SK-N-SH treated with all-trans-retinoic acid at 6 μM for 48 hours (cell line): Measurements from ENCODE around the gene FAAH.

Experiments
- ARNTL ChIP-seq: fragments of 450-650 bp; formaldehyde crosslinking; IDR thresholded peaks from 2 replicates; pipeline ENCODE4 v1.5.0; 2020; ENCODE audit warnings: low read depth, mild to moderate bottlenecking, moderate library complexity, borderline replicate concordance
- BACH2 ChIP-seq: fragments of 250-450 bp; sonication (Bioruptor Pico); IDR thresholded peaks from 2 replicates; pipeline ENCODE4 v1.9.0; 2021; ENCODE audit warnings: mild to moderate bottlenecking, borderline replicate concordance
- CSDC2 ChIP-seq: fragments of 250-450 bp; sonication (Bioruptor Pico); IDR thresholded peaks from 2 replicates; pipeline ENCODE4 v1.5.0; 2020; ENCODE audit warnings: mild to moderate bottlenecking, moderate library complexity
- ISL1 ChIP-seq: fragments of 250-450 bp; sonication (Bioruptor Pico); IDR thresholded peaks from 2 replicates; pipeline ENCODE4 v2.1.2; 2022; ENCODE audit warnings: mild to moderate bottlenecking, moderate library complexity
- OSR1 ChIP-seq: fragments of 250-450 bp; sonication (Bioruptor Pico); IDR thresholded peaks from 2 replicates; pipeline ENCODE4 v1.8.0; 2022; ENCODE audit warnings: moderate library complexity, mild to moderate bottlenecking, inconsistent platforms
- TOX ChIP-seq: fragments of 250-450 bp; sonication (Bioruptor Pico); IDR thresholded peaks from 2 replicates; pipeline ENCODE4 v1.8.0; 2021; ENCODE audit warnings: mild to moderate bottlenecking, moderate library complexity, borderline replicate concordance
- ZC3H10 ChIP-seq: fragments of 250-450 bp; sonication (Bioruptor Pico); IDR thresholded peaks from 2 replicates; pipeline ENCODE4 v1.5.1; 2021; ENCODE audit warnings: mild to moderate bottlenecking, moderate library complexity
- ZFP30 ChIP-seq: fragments of 450-650 bp; formaldehyde crosslinking; IDR thresholded peaks from 2 replicates; pipeline ENCODE4 v1.5.0; 2022; ENCODE audit warnings: mild to moderate bottlenecking, moderate library complexity
- TF ChIP-seq, protein P1 (sequence below): fragments of 250-450 bp; sonication (Bioruptor Pico); IDR thresholded peaks from 2 replicates; pipeline ENCODE4 v1.8.0; 2020; ENCODE audit warnings: mild to moderate bottlenecking, moderate library complexity, borderline replicate concordance
- TF ChIP-seq, protein P2 (sequence below): fragments of 250-450 bp; sonication (Bioruptor Pico); IDR thresholded peaks from 2 replicates; pipeline ENCODE4 v1.5.0; 2020; ENCODE audit warnings: mild to moderate bottlenecking, moderate library complexity

GRCh38 chr1:46394108-46394871 lies at the start of gene FAAH:
- TF ChIP-seq, protein P1, sequence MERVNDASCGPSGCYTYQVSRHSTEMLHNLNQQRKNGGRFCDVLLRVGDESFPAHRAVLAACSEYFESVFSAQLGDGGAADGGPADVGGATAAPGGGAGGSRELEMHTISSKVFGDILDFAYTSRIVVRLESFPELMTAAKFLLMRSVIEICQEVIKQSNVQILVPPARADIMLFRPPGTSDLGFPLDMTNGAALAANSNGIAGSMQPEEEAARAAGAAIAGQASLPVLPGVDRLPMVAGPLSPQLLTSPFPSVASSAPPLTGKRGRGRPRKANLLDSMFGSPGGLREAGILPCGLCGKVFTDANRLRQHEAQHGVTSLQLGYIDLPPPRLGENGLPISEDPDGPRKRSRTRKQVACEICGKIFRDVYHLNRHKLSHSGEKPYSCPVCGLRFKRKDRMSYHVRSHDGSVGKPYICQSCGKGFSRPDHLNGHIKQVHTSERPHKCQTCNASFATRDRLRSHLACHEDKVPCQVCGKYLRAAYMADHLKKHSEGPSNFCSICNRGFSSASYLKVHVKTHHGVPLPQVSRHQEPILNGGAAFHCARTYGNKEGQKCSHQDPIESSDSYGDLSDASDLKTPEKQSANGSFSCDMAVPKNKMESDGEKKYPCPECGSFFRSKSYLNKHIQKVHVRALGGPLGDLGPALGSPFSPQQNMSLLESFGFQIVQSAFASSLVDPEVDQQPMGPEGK (CRISPR knock-in tag): no peak
- TF ChIP-seq ISL1 (CRISPR knock-in tag): no peak
- TF ChIP-seq TOX (CRISPR knock-in tag): no peak
- TF ChIP-seq ARNTL (CRISPR knock-in tag): no peak
- TF ChIP-seq ZFP30 (CRISPR knock-in tag): no peak
- TF ChIP-seq OSR1 (CRISPR knock-in tag): no peak
- TF ChIP-seq, protein P2, sequence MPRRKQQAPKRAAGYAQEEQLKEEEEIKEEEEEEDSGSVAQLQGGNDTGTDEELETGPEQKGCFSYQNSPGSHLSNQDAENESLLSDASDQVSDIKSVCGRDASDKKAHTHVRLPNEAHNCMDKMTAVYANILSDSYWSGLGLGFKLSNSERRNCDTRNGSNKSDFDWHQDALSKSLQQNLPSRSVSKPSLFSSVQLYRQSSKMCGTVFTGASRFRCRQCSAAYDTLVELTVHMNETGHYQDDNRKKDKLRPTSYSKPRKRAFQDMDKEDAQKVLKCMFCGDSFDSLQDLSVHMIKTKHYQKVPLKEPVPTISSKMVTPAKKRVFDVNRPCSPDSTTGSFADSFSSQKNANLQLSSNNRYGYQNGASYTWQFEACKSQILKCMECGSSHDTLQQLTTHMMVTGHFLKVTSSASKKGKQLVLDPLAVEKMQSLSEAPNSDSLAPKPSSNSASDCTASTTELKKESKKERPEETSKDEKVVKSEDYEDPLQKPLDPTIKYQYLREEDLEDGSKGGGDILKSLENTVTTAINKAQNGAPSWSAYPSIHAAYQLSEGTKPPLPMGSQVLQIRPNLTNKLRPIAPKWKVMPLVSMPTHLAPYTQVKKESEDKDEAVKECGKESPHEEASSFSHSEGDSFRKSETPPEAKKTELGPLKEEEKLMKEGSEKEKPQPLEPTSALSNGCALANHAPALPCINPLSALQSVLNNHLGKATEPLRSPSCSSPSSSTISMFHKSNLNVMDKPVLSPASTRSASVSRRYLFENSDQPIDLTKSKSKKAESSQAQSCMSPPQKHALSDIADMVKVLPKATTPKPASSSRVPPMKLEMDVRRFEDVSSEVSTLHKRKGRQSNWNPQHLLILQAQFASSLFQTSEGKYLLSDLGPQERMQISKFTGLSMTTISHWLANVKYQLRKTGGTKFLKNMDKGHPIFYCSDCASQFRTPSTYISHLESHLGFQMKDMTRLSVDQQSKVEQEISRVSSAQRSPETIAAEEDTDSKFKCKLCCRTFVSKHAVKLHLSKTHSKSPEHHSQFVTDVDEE: no peak
- no peak for TF ChIP-seq ZC3H10 (CRISPR knock-in tag)
- no peak for TF ChIP-seq BACH2 (CRISPR knock-in tag)
- TF ChIP-seq CSDC2 (CRISPR knock-in tag): no peak
